Omental fat pad (tissue), 4 donors: Measurements from ENCODE around the gene GOLT1B. TPM values are rescaled to one million over a fixed set of nuclear protein-coding genes. Genes with fewer than 3 reads are reported as not detected.

Experiments used
- ATAC-seq: fragments of 150-250 bp; one replicate; pipeline ENCODE4 v1.9.1; 2016; ENCODE audit warnings: mild to moderate bottlenecking, moderate library complexity; ENCODE audit not compliant: low FRiP score
- DNase-seq: peaks from one replicate; pipeline ENCODE4 v3.0.0-alpha.2; 2019; ENCODE audit warnings: low spot score
- total RNA-seq, 4 donors: library from RNA; depleted of rRNA; stranded (reverse); fragments of >200 nt; gene quantifications; one replicate each; pipeline ENCODE4 v1.1.0, GENCODE V29; 2016
- TF ChIP-seq, protein P1 (sequence below), 3 donors: fragments of 450-650 bp; IDR thresholded peaks; one replicate each; pipeline ENCODE4 v1.5.1; 2016 to 2017; ENCODE audit warnings: antibody characterized with exemption in 3 of 3, mild to moderate bottlenecking in 3 of 3, moderate library complexity in 2 of 3

The GOLT1B gene
- total RNA-seq, 4 donors from 2014 or later, result 22.0 to 39.0 (median 26.6) TPM

GRCh38 chr12:21561158-21561557 is 59.6 kb downstream of the GOLT1B start:
- TF ChIP-seq, protein P1, sequence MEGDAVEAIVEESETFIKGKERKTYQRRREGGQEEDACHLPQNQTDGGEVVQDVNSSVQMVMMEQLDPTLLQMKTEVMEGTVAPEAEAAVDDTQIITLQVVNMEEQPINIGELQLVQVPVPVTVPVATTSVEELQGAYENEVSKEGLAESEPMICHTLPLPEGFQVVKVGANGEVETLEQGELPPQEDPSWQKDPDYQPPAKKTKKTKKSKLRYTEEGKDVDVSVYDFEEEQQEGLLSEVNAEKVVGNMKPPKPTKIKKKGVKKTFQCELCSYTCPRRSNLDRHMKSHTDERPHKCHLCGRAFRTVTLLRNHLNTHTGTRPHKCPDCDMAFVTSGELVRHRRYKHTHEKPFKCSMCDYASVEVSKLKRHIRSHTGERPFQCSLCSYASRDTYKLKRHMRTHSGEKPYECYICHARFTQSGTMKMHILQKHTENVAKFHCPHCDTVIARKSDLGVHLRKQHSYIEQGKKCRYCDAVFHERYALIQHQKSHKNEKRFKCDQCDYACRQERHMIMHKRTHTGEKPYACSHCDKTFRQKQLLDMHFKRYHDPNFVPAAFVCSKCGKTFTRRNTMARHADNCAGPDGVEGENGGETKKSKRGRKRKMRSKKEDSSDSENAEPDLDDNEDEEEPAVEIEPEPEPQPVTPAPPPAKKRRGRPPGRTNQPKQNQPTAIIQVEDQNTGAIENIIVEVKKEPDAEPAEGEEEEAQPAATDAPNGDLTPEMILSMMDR (IDR thresholded peaks at IDR 0.05), result no peak
- DNase-seq (no peak), ATAC-seq (no peak)

DNA sequence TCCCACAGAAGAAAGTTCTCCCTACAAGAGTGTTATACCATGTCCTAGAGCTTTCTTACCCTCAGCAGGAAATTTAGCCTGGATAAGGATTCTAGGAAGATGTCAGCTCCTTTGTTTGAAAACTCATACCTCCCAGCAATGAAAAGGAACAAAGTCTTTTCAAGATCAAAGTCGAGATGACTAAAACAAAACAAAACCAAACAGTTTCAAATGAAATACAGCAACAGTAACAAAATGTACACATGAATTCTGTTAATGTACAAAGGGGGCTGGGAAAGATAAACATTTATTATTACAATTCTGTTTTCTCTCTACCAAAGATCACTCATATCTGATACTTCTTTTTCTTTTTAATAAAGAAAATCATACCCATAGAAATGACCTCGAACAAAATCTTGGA is 61.3 kb downstream of the GOLT1B start:
- TF ChIP-seq, protein P1 (IDR thresholded peaks at IDR 0.05), result no peak
- DNase-seq (no peak), ATAC-seq (no peak)

GRCh38 chr12:21566223-21566906 is 64.8 kb downstream of the GOLT1B start:
- DNase-seq, result no peak
- ATAC-seq, result no peak
- TF ChIP-seq, protein P1 (IDR thresholded peaks at IDR 0.05), result no peak

GRCh38 chr12:21566907-21567394 is 65.4 kb downstream of the GOLT1B start:
- DNase-seq (no peak), ATAC-seq (no peak)
- TF ChIP-seq, protein P1 (IDR thresholded peaks at IDR 0.05), result no peak

Other genes with a start within 250 kb of the GOLT1B start
- gene SLCO1A2, start 166.9 kb upstream of the GOLT1B start, total RNA-seq, result not detected
- gene IAPP, start 128.9 kb upstream of the GOLT1B start, total RNA-seq, result not detected
- gene PYROXD1, start 64.1 kb upstream of the GOLT1B start, total RNA-seq, result 10 to 100 TPM; 13.8 to 24.9 (median 17.7) TPM
- 10 to 100 TPM; 28.7 to 41.6 (median 33.3) TPM for gene RECQL, start 154 bp upstream of the GOLT1B start, total RNA-seq
- 1 to 10 TPM in 2 of 4 donors, under 1 TPM in 2; 0.38 to 5.4 (median 1.3) TPM for gene SPX, start 24.5 kb downstream of the GOLT1B start, total RNA-seq
- gene GYS2, start 103.1 kb downstream of the GOLT1B start, total RNA-seq, result 1 to 10 TPM in 1 of 4 donors, under 1 TPM in 3; 0.13 to 2.0 (median 0.45) TPM
- 100 to 1,000 TPM; 259 to 578 (median 539) TPM for gene LDHB, start 156.1 kb downstream of the GOLT1B start, total RNA-seq